Measurements from ENCODE around the gene CYBC1. TPM values are rescaled to one million over a fixed set of nuclear protein-coding genes. Genes with fewer than 3 reads are reported as not detected.

Gene CYBC1
- total RNA-seq, 3 donors from 2014 or later, result 79.2 to 90.5 (median 81.0) TPM

DNA sequence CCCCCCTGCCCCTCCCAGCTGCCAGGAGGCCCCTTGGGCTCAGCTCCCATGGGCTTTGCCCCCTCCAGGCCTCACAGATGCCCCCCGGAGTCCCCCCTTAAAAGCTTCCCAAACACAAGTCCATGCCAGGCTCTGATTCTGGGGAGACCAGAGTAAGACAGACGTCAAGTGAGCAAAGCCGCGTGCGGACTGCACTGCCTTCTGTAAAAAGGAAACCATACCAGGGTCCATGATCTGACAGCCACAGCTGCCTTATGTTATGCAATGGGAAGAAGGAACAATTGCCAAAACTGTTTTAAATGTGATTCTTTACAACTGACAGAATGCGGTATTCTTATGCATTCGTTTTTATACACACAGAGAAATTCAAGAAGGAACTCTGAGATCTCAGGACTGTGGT, 50.3 kb downstream of the CYBC1 start:
- H3K36me3 ChIP-seq (ENCODE audit: low read depth), result no peaks in the 10 kb centered on the region
- intact Hi-C loops (cut with DNase I, micrococcal nuclease), result no loop called here
- no peaks in the 10 kb centered on the region for H3K4me1 ChIP-seq (ENCODE audit: low read depth)
- DNase-seq (no peak), ATAC-seq (peak; percentile 21)
- TF ChIP-seq, protein P1, sequence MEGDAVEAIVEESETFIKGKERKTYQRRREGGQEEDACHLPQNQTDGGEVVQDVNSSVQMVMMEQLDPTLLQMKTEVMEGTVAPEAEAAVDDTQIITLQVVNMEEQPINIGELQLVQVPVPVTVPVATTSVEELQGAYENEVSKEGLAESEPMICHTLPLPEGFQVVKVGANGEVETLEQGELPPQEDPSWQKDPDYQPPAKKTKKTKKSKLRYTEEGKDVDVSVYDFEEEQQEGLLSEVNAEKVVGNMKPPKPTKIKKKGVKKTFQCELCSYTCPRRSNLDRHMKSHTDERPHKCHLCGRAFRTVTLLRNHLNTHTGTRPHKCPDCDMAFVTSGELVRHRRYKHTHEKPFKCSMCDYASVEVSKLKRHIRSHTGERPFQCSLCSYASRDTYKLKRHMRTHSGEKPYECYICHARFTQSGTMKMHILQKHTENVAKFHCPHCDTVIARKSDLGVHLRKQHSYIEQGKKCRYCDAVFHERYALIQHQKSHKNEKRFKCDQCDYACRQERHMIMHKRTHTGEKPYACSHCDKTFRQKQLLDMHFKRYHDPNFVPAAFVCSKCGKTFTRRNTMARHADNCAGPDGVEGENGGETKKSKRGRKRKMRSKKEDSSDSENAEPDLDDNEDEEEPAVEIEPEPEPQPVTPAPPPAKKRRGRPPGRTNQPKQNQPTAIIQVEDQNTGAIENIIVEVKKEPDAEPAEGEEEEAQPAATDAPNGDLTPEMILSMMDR (IDR thresholded peaks at IDR 0.05), result no peak
- H3K4me3 ChIP-seq, result no peak overlapping the region
- H3K9me3 ChIP-seq, result no peaks in the 10 kb centered on the region

DNA sequence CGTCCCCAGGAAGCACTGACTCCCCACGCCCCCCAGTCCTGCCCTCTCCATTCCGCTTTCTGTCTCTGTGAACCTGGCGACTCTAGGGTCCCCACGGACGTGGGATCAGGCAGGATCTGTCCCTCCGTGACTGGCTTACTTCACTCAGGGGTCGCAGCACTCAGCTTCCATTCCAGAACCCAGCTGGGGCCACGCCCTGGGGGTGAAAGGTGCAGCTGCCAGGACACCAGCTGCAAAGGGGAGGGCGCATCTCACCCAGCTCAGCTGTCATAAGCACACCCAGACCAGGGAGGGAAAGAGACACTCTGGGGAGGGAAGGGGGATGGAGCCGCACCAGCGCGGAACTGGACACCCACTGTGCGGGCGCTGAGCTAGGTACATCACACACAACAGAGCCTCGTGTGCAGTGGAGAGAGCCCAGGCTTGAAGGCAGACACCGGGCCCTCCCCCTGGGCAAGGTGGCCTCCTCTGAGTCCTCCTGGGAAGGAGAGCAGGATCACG, 50.9 kb downstream of the CYBC1 start:
- no peak for ATAC-seq
- TF ChIP-seq, protein P1 (IDR thresholded peaks at IDR 0.05), result no peak
- DNase-seq, result no peak
- Histone ChIP-seq H3K4me3 (no peak overlapping the region), H3K36me3 (ENCODE audit: low read depth) (no peaks in the 10 kb centered on the region), H3K9me3 (no peaks in the 10 kb centered on the region), H3K4me1 (ENCODE audit: low read depth) (no peaks in the 10 kb centered on the region)
- intact Hi-C loops (cut with DNase I, micrococcal nuclease), result no loop called here

DNA sequence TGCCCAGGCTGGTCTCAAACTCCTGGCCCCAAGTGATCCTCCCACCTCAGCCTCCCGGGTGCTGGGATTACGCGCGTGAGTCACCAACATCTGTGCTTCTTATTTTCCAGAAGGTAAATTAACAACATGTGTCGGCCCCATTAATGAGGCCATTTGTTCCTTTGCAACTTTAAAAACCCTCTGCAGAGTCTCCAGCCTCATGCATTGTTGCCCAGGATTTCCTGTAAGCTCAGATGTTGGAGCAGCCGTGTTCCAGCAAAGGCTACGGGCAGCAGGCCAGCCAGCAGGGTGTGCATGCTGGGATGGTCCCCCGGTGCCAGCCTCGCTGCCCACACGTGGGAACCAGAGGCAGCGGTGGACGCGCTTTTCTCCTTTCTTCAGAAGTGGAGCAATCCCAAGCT, 51.5 kb downstream of the CYBC1 start:
- TF ChIP-seq, protein P1 (IDR thresholded peaks at IDR 0.05), result no peak
- Histone ChIP-seq H3K36me3 (ENCODE audit: low read depth) (no peaks in the 10 kb centered on the region), H3K4me3 (no peak overlapping the region), H3K4me1 (ENCODE audit: low read depth) (no peaks in the 10 kb centered on the region), H3K9me3 (no peaks in the 10 kb centered on the region)
- ATAC-seq (no peak), DNase-seq (no peak)
- intact Hi-C loops (cut with DNase I, micrococcal nuclease), result no loop called here

DNA sequence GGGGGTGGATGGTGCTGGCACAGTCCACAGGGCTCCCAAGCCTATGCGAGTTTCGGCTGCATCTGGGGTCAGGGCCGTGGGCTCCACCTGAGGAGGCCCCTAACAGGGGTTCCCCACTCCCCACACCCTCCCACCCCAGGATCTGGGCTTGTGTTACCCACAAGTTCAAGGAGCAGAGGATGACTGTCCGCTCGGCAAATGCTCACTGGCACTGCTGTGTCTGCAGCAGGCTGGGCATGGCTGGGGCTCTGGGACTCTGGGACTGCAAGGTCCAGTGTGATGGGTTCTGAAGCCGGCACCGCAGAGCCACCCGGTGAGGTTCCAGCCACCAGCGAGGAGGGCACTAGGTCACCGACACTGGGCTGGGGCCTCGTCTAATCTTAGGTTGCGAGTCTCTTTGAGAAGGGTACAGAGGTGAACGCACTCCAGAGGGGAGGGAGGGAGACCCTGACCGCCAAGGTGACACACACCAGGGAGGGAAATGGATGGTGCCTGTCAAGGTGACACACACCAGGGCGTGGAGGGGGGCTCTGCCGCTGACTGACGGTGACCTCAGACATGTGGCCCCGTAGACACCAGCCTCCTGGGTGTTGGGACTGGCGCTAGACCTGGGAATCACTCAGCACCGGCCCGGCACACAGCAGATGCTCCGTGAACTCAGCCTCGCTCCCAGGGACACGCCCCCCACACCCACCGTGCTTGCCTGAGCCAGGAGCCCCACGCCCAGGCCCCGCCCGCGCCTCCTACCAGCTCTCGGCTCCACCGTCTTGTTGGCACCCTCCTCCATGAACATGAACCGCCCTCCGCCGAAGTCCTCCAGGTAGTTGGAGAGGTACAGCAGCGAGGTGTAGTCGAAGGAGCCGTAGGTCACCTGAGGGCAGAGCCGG, 52.9 kb downstream of the CYBC1 start:
- no peak overlapping the region for H3K4me3 ChIP-seq
- intact Hi-C loops (cut with DNase I, micrococcal nuclease), result no loop called here
- DNase-seq (peak in 2 of 3 donors; percentile 45 to 57), ATAC-seq (peak; percentile 40)
- no peaks in the 10 kb centered on the region for H3K4me1 ChIP-seq (ENCODE audit: low read depth)
- H3K9me3 ChIP-seq, result no peaks in the 10 kb centered on the region
- H3K36me3 ChIP-seq (ENCODE audit: low read depth), result no peaks in the 10 kb centered on the region
- TF ChIP-seq, protein P1 (IDR thresholded peaks at IDR 0.05), result no peak

DNA sequence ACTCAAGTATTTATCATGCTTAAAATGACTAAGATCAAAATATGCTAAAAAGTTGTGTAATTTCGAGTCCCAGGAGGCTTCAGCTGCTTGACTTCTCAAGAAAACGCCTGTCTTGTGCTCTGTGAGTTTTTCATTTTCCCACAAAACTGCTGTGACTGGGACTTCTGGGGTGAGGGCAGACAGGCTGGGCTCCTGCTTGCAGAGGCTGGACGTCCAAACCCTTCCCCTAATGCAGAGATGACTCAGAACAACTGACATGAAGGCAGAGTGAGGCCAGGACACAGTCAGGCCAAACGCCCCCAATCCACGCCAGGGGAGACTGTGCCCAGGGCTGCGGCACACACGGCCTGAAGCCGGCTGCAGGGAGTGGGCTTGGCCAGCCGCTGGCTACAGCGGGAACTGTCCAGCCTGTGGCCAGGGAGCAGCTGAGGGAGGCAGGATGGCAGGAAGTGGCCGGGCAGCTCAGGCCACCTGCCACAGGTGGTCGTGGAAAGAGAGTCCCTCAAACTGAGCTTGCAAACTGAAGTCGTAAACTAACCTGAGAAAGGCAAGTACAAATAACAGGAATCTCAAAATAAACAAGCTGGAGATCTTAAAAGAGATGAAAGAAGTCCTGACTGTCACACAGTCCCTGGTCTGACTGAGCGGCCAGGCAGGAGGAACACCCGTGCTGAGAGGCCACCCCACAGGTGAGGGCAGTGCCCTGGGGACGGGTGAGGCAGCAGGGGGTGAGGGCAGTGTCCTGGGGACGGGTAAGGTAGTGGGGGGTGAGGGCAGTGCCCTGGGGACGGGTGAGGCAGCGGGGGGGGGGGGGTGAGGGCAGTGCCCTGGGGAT, 53.7 kb downstream of the CYBC1 start:
- no peaks in the 10 kb centered on the region for H3K4me1 ChIP-seq (ENCODE audit: low read depth)
- H3K4me3 ChIP-seq, result no peak overlapping the region
- intact Hi-C loops (cut with DNase I, micrococcal nuclease), result no loop called here
- DNase-seq (peak in 1 of 3 donors; percentile 46), ATAC-seq (no peak)
- TF ChIP-seq, protein P1 (IDR thresholded peaks at IDR 0.05), result no peak
- no peaks in the 10 kb centered on the region for H3K36me3 ChIP-seq (ENCODE audit: low read depth)
- no peaks in the 10 kb centered on the region for H3K9me3 ChIP-seq

All from mucosa of descending colon (tissue), 3 donors.